ENCODE results near the gene TRIM2.
A peak's percentile ranks its signal among the peaks of the same experiment; 100 is the strongest.

Gene TRIM2

GRCh38 chr4:153275380-153276276 is 71.4 kb downstream of the TRIM2 start:
- no peak for DNase-seq (ENCODE audit: low read depth)

DNA sequence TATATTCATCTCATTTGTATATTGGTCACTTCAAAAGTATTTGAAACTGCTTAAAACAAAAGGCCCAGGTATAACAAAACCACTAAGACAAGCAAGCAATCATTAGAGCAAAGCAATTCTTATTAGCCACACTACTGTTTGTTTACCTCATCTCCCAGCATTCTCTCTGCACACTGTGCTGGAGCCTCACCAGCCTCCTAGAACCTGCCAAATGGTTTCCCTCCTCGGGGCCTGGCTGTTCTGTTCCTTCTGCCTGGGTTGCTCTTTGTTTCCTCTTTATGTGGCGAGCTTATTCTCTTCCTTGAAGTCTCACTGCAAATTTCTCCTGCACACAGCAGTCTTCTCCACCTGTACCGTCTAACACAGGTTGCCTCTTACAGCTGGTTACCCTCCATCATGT is 72.7 kb downstream of the TRIM2 start:
- no peak for DNase-seq (ENCODE audit: low read depth)

- DNase-seq (ENCODE audit: low read depth), result no peak
Measured at GRCh38 chr4:153281476-153281875, 77.2 kb downstream of the TRIM2 start.

GRCh38 chr4:153282023-153282422 is 77.8 kb downstream of the TRIM2 start:
- no peak for DNase-seq (ENCODE audit: low read depth)

GRCh38 chr4:153283260-153283659 is 79.0 kb downstream of the TRIM2 start:
- no peak for DNase-seq (ENCODE audit: low read depth)

GRCh38 chr4:153290134-153290533 is 85.9 kb downstream of the TRIM2 start:
- no peak for DNase-seq (ENCODE audit: low read depth)

- no peak for DNase-seq (ENCODE audit: low read depth)
Measured at GRCh38 chr4:153291562-153291961, 87.3 kb downstream of the TRIM2 start.

DNA sequence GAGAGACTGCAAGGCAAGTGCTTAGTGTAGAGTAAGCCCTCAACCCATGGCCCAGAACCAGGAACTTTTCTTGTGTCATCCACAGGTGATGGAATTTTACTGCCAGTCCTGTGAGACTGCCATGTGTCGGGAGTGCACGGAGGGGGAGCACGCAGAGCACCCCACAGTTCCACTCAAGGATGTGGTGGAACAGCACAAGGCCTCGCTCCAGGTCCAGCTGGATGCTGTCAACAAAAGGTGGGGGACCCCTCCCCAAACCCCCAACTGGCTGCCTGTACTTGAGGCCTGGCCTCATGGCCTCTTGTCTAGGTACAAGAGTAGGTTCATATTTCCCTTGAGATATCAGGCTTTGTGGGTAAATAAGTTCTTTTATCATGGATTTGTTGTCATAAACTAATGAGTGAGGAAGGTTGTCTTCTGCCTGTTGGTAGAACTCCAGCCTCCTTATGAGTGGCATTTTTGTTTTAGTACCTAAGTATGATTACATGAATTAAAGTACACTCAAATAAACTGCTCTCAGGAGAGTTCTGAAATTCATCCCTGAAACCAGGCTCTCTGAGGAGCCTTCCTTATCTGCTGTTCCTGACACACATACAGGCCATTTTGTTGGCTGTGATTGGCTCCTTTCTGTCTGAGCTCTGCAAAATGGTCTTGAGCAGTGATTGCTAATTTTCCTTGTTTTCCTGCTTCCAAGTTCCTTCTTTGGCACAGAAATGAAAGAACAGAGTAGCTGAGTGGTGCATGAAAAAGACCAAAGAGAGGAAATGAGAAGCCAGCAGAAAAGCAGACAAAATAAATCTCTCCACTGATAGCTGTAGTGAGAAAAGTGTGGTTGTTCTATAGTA is 88.9 kb downstream of the TRIM2 start:
- no peak for DNase-seq (ENCODE audit: low read depth)

DNA sequence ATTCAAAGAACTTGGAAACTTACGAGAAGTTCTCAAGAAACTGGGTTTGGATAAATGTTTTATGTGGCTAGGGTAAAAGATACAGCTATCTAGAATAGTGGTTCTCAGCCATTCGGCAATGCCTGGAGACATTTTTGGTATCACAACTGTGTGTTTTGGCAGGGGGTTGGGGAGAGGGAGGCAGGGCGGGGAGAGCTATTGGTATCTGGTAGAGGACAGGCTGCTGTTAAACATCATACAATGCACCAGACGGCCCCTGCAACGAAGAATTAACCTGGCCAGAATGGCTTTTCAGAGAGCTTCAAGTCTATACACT is 89.5 kb downstream of the TRIM2 start:
- no peak for DNase-seq (ENCODE audit: low read depth)

GRCh38 chr4:153294631-153295030 is 90.4 kb downstream of the TRIM2 start:
- DNase-seq (ENCODE audit: low read depth), result peak; percentile 49

- DNase-seq (ENCODE audit: low read depth), result no peak
Measured at GRCh38 chr4:153295131-153295755, 91.0 kb downstream of the TRIM2 start.

DNA sequence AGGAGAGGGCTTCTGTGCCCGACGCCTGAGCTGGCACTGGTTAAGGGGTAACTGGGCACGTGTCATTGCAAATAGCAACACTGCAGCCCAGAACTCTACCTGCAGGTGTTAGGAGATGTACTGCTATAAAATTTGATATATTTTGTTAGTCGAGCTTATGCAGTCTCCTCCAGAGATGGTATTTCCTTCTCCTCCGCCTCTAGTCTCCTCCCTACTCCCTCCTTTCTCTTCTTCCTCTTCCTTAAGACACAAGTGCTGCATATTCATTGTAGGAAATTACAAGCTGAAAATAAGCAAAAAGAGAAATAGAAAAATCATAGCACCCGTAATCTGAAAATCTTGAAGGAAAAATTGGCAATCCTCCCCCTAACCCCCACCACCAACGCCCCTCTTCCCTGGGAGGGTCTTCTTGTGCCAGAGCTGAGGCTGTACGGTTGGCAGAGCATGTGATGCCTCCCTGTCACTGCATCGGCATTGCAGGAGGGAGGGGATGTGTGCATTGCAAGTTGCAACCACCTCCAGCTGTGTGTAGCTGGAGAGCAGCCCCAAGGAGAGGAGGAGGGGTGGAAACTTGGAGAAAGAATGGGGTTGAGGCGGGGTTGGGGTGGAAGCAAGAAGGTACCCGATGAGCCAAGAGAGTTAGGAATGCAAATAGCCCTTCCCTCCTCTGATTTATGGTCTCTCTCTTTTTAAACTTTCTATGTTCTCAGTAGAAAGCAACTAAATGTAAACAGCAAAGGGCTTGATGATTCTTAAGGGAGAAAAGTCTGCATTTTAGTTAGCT is 92.0 kb downstream of the TRIM2 start:
- peak; percentile 83 for DNase-seq (ENCODE audit: low read depth)

DNA sequence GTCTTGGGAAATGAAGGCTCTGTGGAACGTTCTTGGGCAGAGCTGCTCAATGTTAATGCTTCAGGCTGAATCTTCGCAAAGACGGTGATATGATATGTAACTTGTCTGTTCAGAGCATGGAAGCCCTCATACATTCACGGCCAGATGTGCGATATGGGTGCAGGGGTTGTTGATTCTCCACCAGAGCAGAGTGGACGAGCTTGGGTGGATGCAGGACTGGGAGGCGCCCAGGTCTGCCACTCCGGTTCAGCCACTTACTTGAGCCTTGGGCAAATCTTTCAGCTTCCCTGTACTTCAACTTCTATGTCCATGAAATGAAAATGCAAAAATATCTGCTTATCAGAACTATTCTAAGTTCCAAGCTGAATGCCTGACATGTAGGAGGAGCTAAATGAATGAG is 92.9 kb downstream of the TRIM2 start:
- no peak for DNase-seq (ENCODE audit: low read depth)

DNA sequence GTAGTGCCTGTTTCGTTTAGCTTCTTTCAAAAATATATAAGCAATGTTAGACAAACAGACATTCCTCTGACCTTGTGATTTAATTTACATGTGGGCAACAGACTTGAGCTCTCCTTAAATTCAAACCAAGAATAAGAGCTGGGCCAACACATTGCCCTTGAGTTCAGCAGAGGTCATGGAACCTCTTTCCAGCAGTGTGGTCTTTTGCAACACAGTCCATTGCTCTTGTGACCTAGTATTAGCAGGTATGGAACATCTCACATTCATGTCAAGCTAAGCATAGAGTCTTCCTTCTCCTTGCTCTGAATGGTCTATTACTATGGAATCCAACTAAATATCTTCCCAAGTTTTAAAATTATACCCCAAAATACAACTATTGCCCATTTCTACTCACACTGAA is 106.5 kb downstream of the TRIM2 start:
- no peak for DNase-seq (ENCODE audit: low read depth)

GRCh38 chr4:153314915-153315314 is 110.7 kb downstream of the TRIM2 start:
- no peak for DNase-seq (ENCODE audit: low read depth)

- peak; percentile 68 for DNase-seq (ENCODE audit: low read depth)
Measured at GRCh38 chr4:153318696-153319320, 114.6 kb downstream of the TRIM2 start.

DNA sequence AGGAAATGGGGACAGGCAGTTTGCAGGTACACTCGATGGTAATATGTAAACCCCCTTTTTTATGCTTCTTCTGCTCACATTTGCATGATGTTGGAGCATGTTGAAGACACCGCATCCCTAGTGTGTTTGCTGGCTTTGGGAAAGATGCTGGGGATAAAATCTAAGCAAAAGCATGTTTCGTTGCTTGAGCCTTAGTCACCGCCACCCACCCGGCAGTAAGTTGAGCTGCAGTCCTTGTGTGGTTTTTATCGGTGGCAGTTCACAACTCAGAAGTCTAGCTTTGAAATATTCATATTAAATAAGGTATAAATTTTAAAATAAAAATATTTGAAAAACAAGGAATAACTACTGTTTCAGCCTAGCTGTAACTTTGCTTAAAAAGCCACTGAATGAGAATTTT is 118.5 kb downstream of the TRIM2 start:
- peak; percentile 17 for DNase-seq (ENCODE audit: low read depth)

GRCh38 chr4:153324046-153324445 is 119.8 kb downstream of the TRIM2 start:
- no peak for DNase-seq (ENCODE audit: low read depth)

GRCh38 chr4:153325558-153325957 is 121.3 kb downstream of the TRIM2 start:
- DNase-seq (ENCODE audit: low read depth), result no peak

DNA sequence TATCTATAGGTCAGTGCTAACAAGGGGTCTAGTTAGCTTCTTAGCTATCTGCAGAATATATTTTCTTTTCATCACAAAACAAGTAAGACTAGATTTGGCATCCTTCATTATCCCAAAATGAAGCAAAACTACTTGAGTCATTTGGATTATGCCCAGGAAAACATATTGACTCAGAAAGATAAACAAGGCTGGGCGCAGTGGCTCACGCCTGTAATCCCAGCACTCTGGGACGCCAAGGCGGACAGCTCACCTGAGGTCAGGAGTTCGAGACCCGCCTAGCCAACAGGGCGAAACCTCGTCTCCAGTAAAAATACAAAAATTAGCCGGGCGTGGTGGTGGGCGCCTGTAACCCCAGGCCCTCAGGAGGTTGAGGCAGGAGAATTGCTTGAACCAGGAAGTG is 122.3 kb downstream of the TRIM2 start:
- DNase-seq (ENCODE audit: low read depth), result peak; percentile 13

- DNase-seq (ENCODE audit: low read depth), result no peak
Measured at GRCh38 chr4:153327247-153327646, 123.0 kb downstream of the TRIM2 start.

DNA sequence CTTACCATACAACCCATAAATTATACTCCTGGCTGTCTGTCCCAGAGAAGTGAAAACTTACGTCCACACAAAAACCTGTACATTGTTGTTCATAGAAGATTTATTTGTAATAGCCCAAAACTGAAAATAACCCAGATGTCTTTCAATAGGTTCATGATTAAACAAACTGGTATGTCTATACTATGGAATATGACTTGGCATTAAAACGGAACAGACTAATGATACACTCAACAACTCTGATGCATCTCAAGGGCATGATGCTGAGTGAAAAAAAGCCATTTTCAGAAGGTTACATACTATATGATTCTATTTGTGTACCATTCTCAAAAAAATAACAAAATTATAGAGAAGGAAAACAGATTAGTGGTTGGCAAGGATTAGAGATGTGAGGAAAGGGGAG is 128.7 kb downstream of the TRIM2 start:
- peak; percentile 26 for DNase-seq (ENCODE audit: low read depth)
